ENCODE measurements around the gene FRMPD1.

- TF ChIP-seq CTCF (IDR thresholded peaks at IDR 0.05) (no peak), POLR2A (IDR thresholded peaks at IDR 0.05) (no peak), EP300 (IDR thresholded peaks at IDR 0.05) (no peak)
These were observed 25.0 kb upstream of the FRMPD1 start for GRCh38 chr9:37625758-37626147.
